ENCODE measurements around the gene ROBO1.

The ROBO1 gene

GRCh38 chr3:78985981-78986380 is 781.8 kb downstream of the ROBO1 start:
- no peak for DNase-seq (ENCODE audit: low read depth in 2 of 2)

- no peak for DNase-seq (ENCODE audit: low read depth in 2 of 2)
Measured at GRCh38 chr3:78979028-78979427, 788.8 kb downstream of the ROBO1 start.

- no peak for DNase-seq (ENCODE audit: low read depth in 2 of 2)
Measured at GRCh38 chr3:78978037-78978436, 789.8 kb downstream of the ROBO1 start.

- DNase-seq (ENCODE audit: low read depth in 2 of 2) = no peak
Measured at GRCh38 chr3:78977073-78977472, 790.7 kb downstream of the ROBO1 start.

GRCh38 chr3:78976200-78976599 is 791.6 kb downstream of the ROBO1 start:
- no peak for DNase-seq (ENCODE audit: low read depth in 2 of 2)

GRCh38 chr3:78974181-78974790 is 793.5 kb downstream of the ROBO1 start:
- no peak for DNase-seq (ENCODE audit: low read depth in 2 of 2)

GRCh38 chr3:78972617-78973301 is 795.0 kb downstream of the ROBO1 start:
- DNase-seq (ENCODE audit: low read depth in 2 of 2) = no peak

GRCh38 chr3:78970656-78971055 is 797.1 kb downstream of the ROBO1 start:
- no peak for DNase-seq (ENCODE audit: low read depth in 2 of 2)

GRCh38 chr3:78969483-78969882 is 798.3 kb downstream of the ROBO1 start:
- no peak for DNase-seq (ENCODE audit: low read depth in 2 of 2)

GRCh38 chr3:78967061-78967460 is 800.7 kb downstream of the ROBO1 start:
- no peak for DNase-seq (ENCODE audit: low read depth in 2 of 2)

GRCh38 chr3:78963771-78964170 is 804.0 kb downstream of the ROBO1 start:
- no peak for DNase-seq (ENCODE audit: low read depth in 2 of 2)

- no peak for DNase-seq (ENCODE audit: low read depth in 2 of 2)
Measured at GRCh38 chr3:78957456-78957855, 810.3 kb downstream of the ROBO1 start.

GRCh38 chr3:78951342-78951945 is 816.4 kb downstream of the ROBO1 start:
- DNase-seq (ENCODE audit: low read depth in 2 of 2) = no peak

GRCh38 chr3:78941587-78941986 is 826.2 kb downstream of the ROBO1 start:
- no peak for DNase-seq (ENCODE audit: low read depth in 2 of 2)

- no peak for DNase-seq (ENCODE audit: low read depth in 2 of 2)
Measured at GRCh38 chr3:78940626-78941025, 827.2 kb downstream of the ROBO1 start.

GRCh38 chr3:78940128-78940527 is 827.7 kb downstream of the ROBO1 start:
- DNase-seq (ENCODE audit: low read depth in 2 of 2) = no peak

GRCh38 chr3:78937475-78937874 is 830.3 kb downstream of the ROBO1 start:
- DNase-seq (ENCODE audit: low read depth in 2 of 2) = no peak

- DNase-seq (ENCODE audit: low read depth in 2 of 2) = no peak
Measured at GRCh38 chr3:78927759-78928158, 840.0 kb downstream of the ROBO1 start.

GRCh38 chr3:78926523-78926922 is 841.3 kb downstream of the ROBO1 start:
- no peak for DNase-seq (ENCODE audit: low read depth in 2 of 2)

GRCh38 chr3:78924711-78925110 is 843.1 kb downstream of the ROBO1 start:
- DNase-seq (ENCODE audit: low read depth in 2 of 2) = no peak

- no peak for DNase-seq (ENCODE audit: low read depth in 2 of 2)
Measured at GRCh38 chr3:78919021-78919755, 848.6 kb downstream of the ROBO1 start.

- DNase-seq (ENCODE audit: low read depth in 2 of 2) = no peak
Measured at GRCh38 chr3:78918361-78919020, 849.3 kb downstream of the ROBO1 start.
